Measurements from ENCODE around the gene ZNF710. TPM values are rescaled to one million over a fixed set of nuclear protein-coding genes. Genes with fewer than 3 reads are reported as not detected.
A peak's percentile ranks its signal among the peaks of the same experiment; 100 is the strongest.

ZNF710 gene
- total RNA-seq, 1 donor from 2014 or later: 69.3 TPM

DNA sequence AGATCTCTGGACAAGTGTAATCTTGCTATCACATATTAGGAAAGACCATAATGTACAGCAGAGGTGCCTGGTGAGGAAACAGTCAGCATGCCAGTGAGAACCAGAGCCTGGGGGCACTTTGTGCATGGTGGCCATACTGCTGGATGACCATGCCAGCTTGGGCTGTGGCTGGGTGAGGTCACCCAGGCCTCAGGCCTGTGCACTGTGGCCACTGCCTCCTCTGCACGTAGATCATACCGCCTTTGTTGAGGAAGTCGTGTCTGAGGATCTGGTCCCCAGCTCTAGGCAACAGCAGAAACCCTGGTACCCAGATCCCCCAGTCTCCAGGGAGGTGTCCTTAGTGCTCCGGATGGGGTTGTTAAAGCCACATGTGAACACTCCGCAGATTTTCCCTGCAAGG, 38.9 kb downstream of the ZNF710 start:
- Mint-ChIP-seq H3K36me3 (ENCODE audit: insufficient read depth) (peaks cover 3% of the 10 kb centered on the region), H3K4me1 (ENCODE audit: low read depth) (peaks cover 62% of the 10 kb centered on the region), H3K27me3 (no peaks in the 10 kb centered on the region), H3K27ac (peak overlapping the region; percentile 23), H3K9me3 (ENCODE audit: low read depth) (no peaks in the 10 kb centered on the region), H3K4me3 (ENCODE audit: low read depth) (no peak overlapping the region)
- DNase-seq (ENCODE audit: low spot score, unreplicated experiment): no peak
- TF ChIP-seq, protein P1, sequence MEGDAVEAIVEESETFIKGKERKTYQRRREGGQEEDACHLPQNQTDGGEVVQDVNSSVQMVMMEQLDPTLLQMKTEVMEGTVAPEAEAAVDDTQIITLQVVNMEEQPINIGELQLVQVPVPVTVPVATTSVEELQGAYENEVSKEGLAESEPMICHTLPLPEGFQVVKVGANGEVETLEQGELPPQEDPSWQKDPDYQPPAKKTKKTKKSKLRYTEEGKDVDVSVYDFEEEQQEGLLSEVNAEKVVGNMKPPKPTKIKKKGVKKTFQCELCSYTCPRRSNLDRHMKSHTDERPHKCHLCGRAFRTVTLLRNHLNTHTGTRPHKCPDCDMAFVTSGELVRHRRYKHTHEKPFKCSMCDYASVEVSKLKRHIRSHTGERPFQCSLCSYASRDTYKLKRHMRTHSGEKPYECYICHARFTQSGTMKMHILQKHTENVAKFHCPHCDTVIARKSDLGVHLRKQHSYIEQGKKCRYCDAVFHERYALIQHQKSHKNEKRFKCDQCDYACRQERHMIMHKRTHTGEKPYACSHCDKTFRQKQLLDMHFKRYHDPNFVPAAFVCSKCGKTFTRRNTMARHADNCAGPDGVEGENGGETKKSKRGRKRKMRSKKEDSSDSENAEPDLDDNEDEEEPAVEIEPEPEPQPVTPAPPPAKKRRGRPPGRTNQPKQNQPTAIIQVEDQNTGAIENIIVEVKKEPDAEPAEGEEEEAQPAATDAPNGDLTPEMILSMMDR (IDR thresholded peaks at IDR 0.05; ENCODE audit: unreplicated experiment): no peak

DNA sequence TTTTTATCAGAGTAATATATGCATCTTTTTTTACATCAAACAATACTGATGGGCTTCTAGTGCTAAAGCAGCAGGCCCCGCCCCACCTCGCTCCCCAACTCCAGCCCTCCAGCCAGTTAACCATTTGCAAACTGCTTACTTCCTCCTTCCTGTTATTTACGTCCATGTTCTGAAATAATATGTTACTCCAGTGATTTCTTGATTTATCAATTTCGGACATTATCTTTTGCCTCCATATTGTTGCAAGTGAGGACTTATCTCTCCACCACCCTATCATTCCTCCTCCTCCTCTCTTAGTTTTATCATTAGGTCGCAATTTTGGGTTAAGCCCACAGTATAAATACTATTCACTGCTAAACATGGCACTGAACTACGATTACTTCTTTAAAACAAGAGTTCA, 39.5 kb downstream of the ZNF710 start:
- peaks cover 57% of the 10 kb centered on the region for H3K4me1 Mint-ChIP-seq (ENCODE audit: low read depth)

DNA sequence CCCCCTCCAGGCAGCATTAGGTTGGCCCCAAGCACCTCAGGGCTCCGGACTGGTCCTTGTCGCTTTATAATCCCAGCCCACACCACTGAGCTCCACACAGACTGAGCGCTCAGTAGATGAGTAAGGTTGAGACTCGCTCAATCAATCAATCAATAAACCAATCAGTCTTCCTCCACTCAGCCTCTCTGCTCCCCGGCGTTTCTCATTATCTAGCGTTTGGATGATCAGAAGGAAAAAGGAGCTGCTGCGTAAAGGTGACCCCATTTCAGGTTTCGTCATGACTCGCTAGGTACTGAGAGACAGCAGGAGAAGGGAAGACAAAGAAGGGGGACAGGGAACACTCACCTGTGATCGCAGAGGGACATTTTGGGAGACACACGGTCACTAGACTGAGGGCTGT, 41.2 kb downstream of the ZNF710 start:
- TF ChIP-seq, protein P1 (IDR thresholded peaks at IDR 0.05; ENCODE audit: unreplicated experiment): no peak
- no peak for DNase-seq (ENCODE audit: low spot score, unreplicated experiment)
- no peaks in the 10 kb centered on the region for H3K27me3 Mint-ChIP-seq
- peak overlapping the region; percentile 60 for H3K27ac Mint-ChIP-seq
- peaks cover 3% of the 10 kb centered on the region for H3K36me3 Mint-ChIP-seq (ENCODE audit: insufficient read depth)
- H3K4me3 Mint-ChIP-seq (ENCODE audit: low read depth): no peak overlapping the region
- no peaks in the 10 kb centered on the region for H3K9me3 Mint-ChIP-seq (ENCODE audit: low read depth)
- H3K4me1 Mint-ChIP-seq (ENCODE audit: low read depth): peaks cover 45% of the 10 kb centered on the region

More for the DNA sequence above, 39.5 kb downstream of the ZNF710 start:
- Mint-ChIP-seq H3K27me3 (no peaks in the 10 kb centered on the region), H3K9me3 (ENCODE audit: low read depth) (no peaks in the 10 kb centered on the region), H3K36me3 (ENCODE audit: insufficient read depth) (peaks cover 3% of the 10 kb centered on the region), H3K27ac (peak overlapping the region; percentile 9), H3K4me3 (ENCODE audit: low read depth) (no peak overlapping the region)
- TF ChIP-seq, protein P1 (IDR thresholded peaks at IDR 0.05; ENCODE audit: unreplicated experiment): no peak
- DNase-seq (ENCODE audit: low spot score, unreplicated experiment): no peak

DNA sequence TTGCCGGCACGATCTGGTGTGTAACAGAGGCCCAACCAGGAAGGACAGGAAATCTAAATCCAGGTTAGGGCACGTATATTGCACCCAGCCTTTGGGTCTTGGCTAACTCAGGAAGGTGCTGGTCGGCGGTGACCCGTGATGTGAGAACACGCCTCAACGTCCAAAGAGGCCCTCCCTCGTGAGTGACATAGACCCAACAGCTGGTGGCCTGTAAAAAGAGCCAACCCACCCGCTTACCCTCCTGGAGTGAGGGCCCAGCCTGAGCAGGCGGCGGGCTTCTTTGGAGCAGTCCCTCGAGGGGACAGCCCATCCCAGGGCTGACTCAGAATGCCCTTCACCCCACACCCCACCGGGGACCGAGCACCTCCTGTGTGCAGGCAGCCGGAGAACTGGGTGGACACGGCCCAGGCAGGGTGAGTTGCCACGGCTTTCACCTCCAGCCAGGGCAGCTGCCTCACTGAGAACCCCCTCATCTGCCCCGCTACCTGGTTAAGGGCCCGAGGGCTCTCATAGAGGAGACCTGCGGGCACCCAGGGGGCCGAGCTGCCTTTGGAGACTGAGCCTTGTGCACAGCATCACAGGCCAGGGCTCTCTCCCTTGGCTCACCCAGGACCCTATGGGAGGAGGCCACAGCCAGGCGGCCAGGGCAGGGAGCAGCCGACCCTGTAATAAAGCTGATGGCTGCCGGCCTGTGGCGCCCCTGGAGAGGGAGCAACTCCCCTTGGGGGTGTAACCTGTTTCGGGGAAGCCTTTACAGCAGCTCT, 41.8 kb downstream of the ZNF710 start:
- TF ChIP-seq, protein P1 (IDR thresholded peaks at IDR 0.05; ENCODE audit: unreplicated experiment): no peak
- Mint-ChIP-seq H3K27me3 (no peaks in the 10 kb centered on the region), H3K36me3 (ENCODE audit: insufficient read depth) (peaks cover 3% of the 10 kb centered on the region), H3K9me3 (ENCODE audit: low read depth) (no peaks in the 10 kb centered on the region), H3K4me3 (ENCODE audit: low read depth) (no peak overlapping the region), H3K27ac (peak overlapping the region; percentile 60), H3K4me1 (ENCODE audit: low read depth) (peaks cover 41% of the 10 kb centered on the region)
- no peak for DNase-seq (ENCODE audit: low spot score, unreplicated experiment)

DNA sequence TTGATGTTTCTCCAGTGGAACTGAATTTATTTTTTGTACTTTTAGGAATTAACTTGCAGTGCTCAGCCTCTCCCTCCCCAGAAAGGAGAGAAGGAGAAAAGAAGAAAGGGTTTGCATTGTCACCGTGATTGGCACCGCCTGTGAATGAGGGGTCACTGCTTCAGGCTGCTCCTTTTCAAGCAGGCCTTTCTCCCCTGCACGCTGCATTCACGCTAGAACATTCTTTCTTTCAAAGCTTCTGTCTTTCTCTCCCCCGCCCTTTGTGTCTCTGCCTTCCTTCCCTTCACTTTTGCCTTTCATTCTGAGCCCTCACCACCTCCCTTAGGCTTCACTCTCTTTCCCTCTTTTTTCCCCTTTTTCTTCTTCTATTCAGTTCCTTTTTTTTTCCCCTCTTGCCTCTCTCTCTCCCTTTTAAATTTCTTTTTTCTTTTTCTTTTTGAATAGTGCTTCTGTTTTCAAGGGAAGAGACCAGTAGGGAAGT, 42.4 kb downstream of the ZNF710 start:
- H3K9me3 Mint-ChIP-seq (ENCODE audit: low read depth): no peaks in the 10 kb centered on the region

More for the DNA sequence above, 42.4 kb downstream of the ZNF710 start:
- Mint-ChIP-seq H3K36me3 (ENCODE audit: insufficient read depth) (peaks cover 3% of the 10 kb centered on the region), H3K4me1 (ENCODE audit: low read depth) (peaks cover 36% of the 10 kb centered on the region), H3K27ac (peak overlapping the region; percentile 24), H3K4me3 (ENCODE audit: low read depth) (no peak overlapping the region), H3K27me3 (no peaks in the 10 kb centered on the region)
- TF ChIP-seq, protein P1 (IDR thresholded peaks at IDR 0.05; ENCODE audit: unreplicated experiment): no peak
- DNase-seq (ENCODE audit: low spot score, unreplicated experiment): no peak
